Middle frontal gyrus (tissue), 1 donor: ENCODE data around the gene BOC.

Source experiments
- DNase-seq: peaks from one replicate; pipeline ENCODE4 v3.0.0-alpha.2; 2015; ENCODE audit warnings: low spot score; ENCODE audit errors: extremely low spot score

BOC gene

GRCh38 chr3:113185194-113185835 lies 26.0 kb upstream of the BOC start:
- no peak for DNase-seq

DNA sequence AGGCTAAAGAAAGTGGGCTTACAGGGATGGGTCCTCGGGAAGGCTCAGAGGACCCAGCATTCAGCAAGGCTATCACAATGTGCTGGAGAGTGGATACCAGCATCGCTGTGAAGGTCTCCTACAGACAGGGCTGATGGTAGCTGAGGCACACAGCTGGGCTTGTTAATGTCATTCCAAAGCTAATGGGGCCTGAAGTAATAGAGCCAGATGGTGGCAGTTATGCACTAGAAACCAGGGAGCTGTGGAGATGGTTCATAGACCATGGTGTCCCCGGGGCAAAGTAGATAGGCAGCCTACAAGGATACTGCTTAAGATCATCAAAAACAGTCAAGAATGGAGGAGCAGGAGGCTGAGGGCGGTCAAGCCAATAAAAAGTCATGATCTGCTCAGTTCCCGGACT lies 24.8 kb upstream of the BOC start:
- no peak for DNase-seq

DNA sequence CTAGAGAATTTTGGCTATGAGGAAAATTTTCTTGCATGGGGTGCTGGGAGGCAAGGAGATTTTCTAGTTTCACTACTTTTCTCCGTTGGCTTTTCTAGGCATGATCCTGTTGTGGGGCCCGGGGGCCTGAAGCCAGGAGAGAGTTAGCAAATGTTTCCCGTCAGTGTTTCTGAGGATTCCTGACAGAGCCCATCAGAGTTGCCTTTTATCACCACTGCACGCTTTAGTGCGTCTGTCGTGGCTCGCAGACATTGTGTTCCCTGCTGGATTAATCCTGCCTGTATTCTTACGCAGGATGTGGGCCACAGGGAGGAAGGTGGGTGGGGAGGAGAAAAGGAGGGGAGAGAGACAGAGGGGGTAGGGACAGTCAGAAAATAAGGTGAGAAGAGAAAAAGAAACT lies 18.1 kb upstream of the BOC start:
- no peak for DNase-seq

DNA sequence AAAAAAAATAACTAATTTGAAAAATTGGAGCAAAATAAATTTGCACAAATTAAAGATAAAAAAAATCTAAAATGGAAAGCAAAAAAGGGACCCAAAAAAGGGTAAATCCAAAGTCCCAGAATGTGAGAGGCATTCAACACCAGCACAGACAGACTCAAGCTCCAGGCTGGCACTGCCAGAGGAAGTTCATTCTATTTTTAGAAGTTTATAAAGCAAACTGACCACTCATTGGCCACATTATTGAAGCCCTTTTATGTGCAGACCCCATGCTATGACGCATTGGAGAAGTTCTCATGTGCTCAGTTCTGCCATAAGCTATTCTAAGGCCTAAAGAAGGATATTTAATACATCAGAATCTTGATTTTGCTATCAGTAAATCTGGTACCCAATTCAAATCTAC lies 17.6 kb upstream of the BOC start:
- DNase-seq, result no peak

- DNase-seq, result no peak
Observed at GRCh38 chr3:113194823-113195401, 16.4 kb upstream of the BOC start.

GRCh38 chr3:113200351-113200750 lies 11.0 kb upstream of the BOC start:
- DNase-seq, result no peak

GRCh38 chr3:113200946-113201345 lies 10.4 kb upstream of the BOC start:
- DNase-seq, result no peak

DNA sequence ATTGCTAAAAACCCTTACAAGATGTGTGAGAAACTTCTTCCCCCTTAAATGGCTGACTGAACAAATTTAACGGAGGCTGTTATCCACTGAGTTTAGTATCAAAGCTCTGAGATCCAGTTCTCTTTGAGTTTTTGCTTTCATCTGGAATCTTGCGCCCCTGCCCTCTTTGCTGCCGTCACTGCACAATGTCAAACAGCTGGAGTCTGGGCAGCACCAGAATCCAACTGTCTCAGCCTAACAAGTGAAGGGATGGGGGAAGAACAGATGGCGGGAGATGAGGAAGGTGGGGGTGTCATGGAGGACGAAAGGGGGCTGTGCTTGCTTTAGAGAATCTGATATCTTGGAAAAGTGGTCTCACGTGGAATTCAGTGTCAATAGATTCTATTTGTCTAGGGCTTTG lies 7.0 kb upstream of the BOC start:
- no peak for DNase-seq

GRCh38 chr3:113205481-113205880 lies 5.9 kb upstream of the BOC start:
- DNase-seq, result no peak

- DNase-seq, result no peak
Observed at GRCh38 chr3:113210604-113211329, 590 bp upstream of the BOC start.

GRCh38 chr3:113212150-113212843 lies 940 bp downstream of the BOC start:
- DNase-seq, result no peak

- no peak for DNase-seq
Observed at GRCh38 chr3:113212844-113213375, 1.6 kb downstream of the BOC start.

- DNase-seq, result no peak
Observed at GRCh38 chr3:113213896-113214587, 2.7 kb downstream of the BOC start.

- no peak for DNase-seq
Observed at GRCh38 chr3:113214917-113215595, 3.7 kb downstream of the BOC start.

- no peak for DNase-seq
Observed at GRCh38 chr3:113216393-113216792, 5.0 kb downstream of the BOC start.

GRCh38 chr3:113218011-113218680 lies 6.8 kb downstream of the BOC start:
- DNase-seq, result no peak

- DNase-seq, result no peak
Observed at GRCh38 chr3:113218681-113219045, 7.3 kb downstream of the BOC start.

DNA sequence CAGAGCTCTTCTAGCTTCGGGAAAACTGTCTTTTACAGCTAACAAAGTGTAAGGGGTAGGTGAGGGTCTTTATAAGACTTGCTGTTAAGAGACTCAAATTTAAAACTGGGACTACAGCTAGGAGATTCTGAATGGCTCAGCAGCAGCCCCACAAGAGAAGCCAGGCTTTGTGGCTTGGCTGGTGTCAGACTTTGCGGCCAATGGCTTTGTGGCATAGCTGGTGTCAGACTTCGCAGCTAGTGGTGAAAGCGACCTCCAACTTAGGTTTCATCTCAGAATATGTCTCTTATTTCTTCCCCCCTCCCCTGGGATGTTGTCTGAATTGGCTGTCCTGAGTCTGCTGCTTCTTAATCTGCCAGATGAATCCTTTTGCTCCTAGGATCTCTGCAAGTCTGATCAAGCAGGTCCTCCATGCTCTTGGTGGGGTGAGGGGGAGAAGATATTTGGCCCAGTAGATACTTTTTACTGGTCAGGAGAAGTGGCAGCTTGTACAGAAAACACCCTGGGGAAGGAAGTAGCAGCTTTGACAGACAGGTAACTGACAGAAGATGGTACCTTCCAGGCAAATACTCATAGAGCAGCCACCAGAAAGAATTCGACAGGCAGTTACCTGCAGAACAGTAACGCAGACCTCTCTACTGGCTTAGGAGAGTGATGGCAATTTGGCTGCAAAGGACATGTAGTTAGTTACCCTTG lies 8.4 kb downstream of the BOC start:
- DNase-seq, result no peak

GRCh38 chr3:113220721-113221120 lies 9.4 kb downstream of the BOC start:
- no peak for DNase-seq
